HUDEP-2 (cell line): Measurements from ENCODE around the gene GTF2H4.
"Not testable (repeated sequence)": the region's sequence is repeated elsewhere in the genome, so short reads cannot be mapped to it uniquely, and the experiment has no call there.

Source experiments
- DNase-seq, 76 experiments: peaks; one replicate each; lab custom pipeline; 2025; ENCODE audit not compliant: unreplicated experiment in 76 of 76; lab: John Stamatoyannopoulos, UW

Gene GTF2H4

GRCh38 chr6:30917487-30917886, 9.5 kb downstream of the GTF2H4 start:
- DNase-seq = no peak

GRCh38 chr6:30918670-30919069, 10.7 kb downstream of the GTF2H4 start:
- DNase-seq = no peak

GRCh38 chr6:30922447-30922852, 14.4 kb downstream of the GTF2H4 start:
- DNase-seq = no peak

- not testable (repeated sequence) for DNase-seq
Observed at GRCh38 chr6:30924040-30924627, 16.1 kb downstream of the GTF2H4 start.

GRCh38 chr6:30926644-30927043, 18.6 kb downstream of the GTF2H4 start:
- DNase-seq = no peak

GRCh38 chr6:30927080-30927479, 19.1 kb downstream of the GTF2H4 start:
- DNase-seq = not testable (repeated sequence)

- DNase-seq = no peak
Observed at GRCh38 chr6:30928677-30929076, 20.7 kb downstream of the GTF2H4 start.

GRCh38 chr6:30930506-30930905, 22.5 kb downstream of the GTF2H4 start:
- DNase-seq = no peak

GRCh38 chr6:30931272-30931671, 23.3 kb downstream of the GTF2H4 start:
- DNase-seq = no peak

GRCh38 chr6:30931969-30932645, 24.1 kb downstream of the GTF2H4 start, which contains the start of gene SFTA2:
Gene SFTA2, minus strand, starts transcription at chr6:30932170. Its CDS starts 74 bp downstream, at chr6:30932096.
- DNase-seq = no peak

GRCh38 chr6:30932665-30933365, 24.8 kb downstream of the GTF2H4 start:
- no peak for DNase-seq

GRCh38 chr6:30935018-30935417, 27.0 kb downstream of the GTF2H4 start:
- peak in 3 of 76 experiments; percentile 2 to 13 (median 11) for DNase-seq

GRCh38 chr6:30937265-30937664, 29.3 kb downstream of the GTF2H4 start:
- DNase-seq = no peak

GRCh38 chr6:30938730-30939129, 30.7 kb downstream of the GTF2H4 start:
- DNase-seq = no peak

- no peak for DNase-seq
Observed at GRCh38 chr6:30939473-30939872, 31.5 kb downstream of the GTF2H4 start.

- no peak for DNase-seq
Observed at GRCh38 chr6:30940361-30940986, 32.5 kb downstream of the GTF2H4 start, which contains the start of gene MUCL3. Gene MUCL3, plus strand, starts transcription at chr6:30940973. Its CDS starts 27 bp downstream, at chr6:30941000.

GRCh38 chr6:30942338-30943060, 34.5 kb downstream of the GTF2H4 start:
- DNase-seq = peak in 14 of 76 experiments; percentile 3 to 40 (median 15)

GRCh38 chr6:30944051-30944450, 36.0 kb downstream of the GTF2H4 start:
- no peak for DNase-seq

GRCh38 chr6:30945281-30945680, 37.3 kb downstream of the GTF2H4 start:
- DNase-seq = no peak

- no peak for DNase-seq
Observed at GRCh38 chr6:30947231-30947630, 39.2 kb downstream of the GTF2H4 start.
